HCT116 (cell line): ENCODE results near the gene TNFRSF1A. TPM values are rescaled to one million over a fixed set of nuclear protein-coding genes. Genes with fewer than 3 reads are reported as not detected.

ENCODE experiments used
- ATAC-seq: fragments of 200-7000 bp; cut with Tn5 transposase; 2 replicates; pipeline ENCODE4 v1.9.1; 2020; ENCODE audit warnings: mild to moderate bottlenecking, moderate library complexity
- BruUV-seq: library from RNA; stranded (reverse); fragments of 400-500 nt; replicated peaks from 2 replicates; lab custom pipeline; 2021; lab: Mats Ljungman, UMichigan
- CTCF ChIA-PET: fragments of 300-600 bp; sonication (Branson Sonifier 250); formaldehyde crosslinking; loops from one replicate; lab custom pipeline; 2021; ENCODE audit warnings: antibody characterized with exemption; lab: Charles Lee
- POLR2A ChIA-PET: fragments of 300-600, 350-600 bp; sonication (Branson Sonifier 250); formaldehyde crosslinking; loops from one replicate; lab custom pipeline; 2021; ENCODE audit warnings: antibody characterized with exemption; lab: Charles Lee
- RAD21 ChIA-PET, 2 experiments: fragments of 300-600 bp; sonication (Branson Sonifier 250); formaldehyde crosslinking; loops; one replicate each; lab custom pipeline; 2023; ENCODE audit warnings: low total read pairs in 2 of 2; ENCODE audit not compliant: uncharacterized antibody in 2 of 2, unreplicated experiment in 2 of 2, low non-redundant PET in 1 of 2; lab: Charles Lee
- DNase-seq: peaks from one replicate; pipeline ENCODE4 v3.0.0-alpha.2; 2010; ENCODE audit warnings: low read depth, low spot score
- H2AFZ ChIP-seq: fragments of 200-600 bp; shearing (Covaris generic), sonication (generic); 2 replicates; pipeline ENCODE4 v1.6.1; 2017; ENCODE audit warnings: low read depth, mixed run types, mixed read lengths, antibody characterized with exemption, low read length; ENCODE audit not compliant: poor library complexity, severe bottlenecking
- H3K27ac ChIP-seq: 2 replicates; pipeline ENCODE4 v1.5.1; 2012; ENCODE audit warnings: low read depth, low read length
- H3K27me3 ChIP-seq: fragments of 200-600 bp; sonication (generic); 2 replicates; pipeline ENCODE4 v1.6.1; 2016; ENCODE audit warnings: mixed run types, low read length, mixed read lengths; ENCODE audit not compliant: insufficient read depth
- H3K36me3 ChIP-seq, 2 experiments: fragments of 200-500 bp in 1 of 2; fragments of 200-600 bp in 1 of 2; sonication (Bioruptor generic) in 1 of 2; sonication (generic) in 1 of 2; 2 replicates each; pipeline versions ENCODE4 v1.5.1 to v1.6.1; 2014 to 2016; ENCODE audit warnings: low read length in 2 of 2, inconsistent platforms in 1 of 2, mixed read lengths in 1 of 2, mixed run types in 1 of 2; ENCODE audit not compliant: insufficient read depth in 2 of 2, control insufficient read depth in 1 of 2
- H3K4me1 ChIP-seq, 2 experiments: fragments of 200-600 bp in 1 of 2; sonication (generic) in 1 of 2; 2 replicates each; pipeline versions ENCODE4 v1.5.1 to v1.6.1; 2012 to 2017; ENCODE audit warnings: low read length in 2 of 2, inconsistent platforms in 1 of 2, mild to moderate bottlenecking in 1 of 2, mixed read lengths in 1 of 2, mixed run types in 1 of 2, moderate library complexity in 1 of 2; ENCODE audit not compliant: insufficient read depth in 2 of 2, control insufficient read depth in 1 of 2
- H3K4me2 ChIP-seq: fragments of 200-600 bp; sonication (generic); 2 replicates; pipeline ENCODE4 v1.6.1; 2017; ENCODE audit warnings: mixed run types, low read length, mixed read lengths
- H3K4me3 ChIP-seq, 2 experiments: fragments of 200-600 bp in 1 of 2; sonication (generic) in 1 of 2; replicated peaks in 1 of 2; 2 replicates each; pipeline ENCODE4 v1.5.1; 2011 to 2016; ENCODE audit warnings: low read length in 2 of 2, control low read depth in 1 of 2, low read depth in 1 of 2, mild to moderate bottlenecking in 1 of 2, mixed read lengths in 1 of 2, mixed run types in 1 of 2
- H3K79me2 ChIP-seq: fragments of 200-600 bp; sonication (generic); 2 replicates; pipeline ENCODE4 v1.6.1; 2017; ENCODE audit warnings: mild to moderate bottlenecking, mixed run types, low read length, moderate library complexity, mixed read lengths; ENCODE audit not compliant: insufficient read depth
- H3K9ac ChIP-seq: fragments of 200-600 bp; sonication (generic); 2 replicates; pipeline ENCODE4 v1.6.1; 2016; ENCODE audit warnings: low read length, mixed read lengths
- H3K9me2 ChIP-seq: fragments of 200-600 bp; sonication (generic), shearing (Covaris generic); 2 replicates; pipeline ENCODE4 v1.6.1; 2017; ENCODE audit warnings: mixed run types, mild to moderate bottlenecking, moderate library complexity; ENCODE audit not compliant: insufficient read depth
- H3K9me3 ChIP-seq, 2 experiments: fragments of 200-500 bp in 1 of 2; fragments of 200-600 bp in 1 of 2; sonication (Bioruptor generic) in 1 of 2; sonication (generic) in 1 of 2; 2 replicates each; pipeline ENCODE4 v1.6.1; 2014 to 2017; ENCODE audit warnings: low read length in 2 of 2, mixed read lengths in 2 of 2, inconsistent platforms in 1 of 2, low read depth in 1 of 2, mild to moderate bottlenecking in 1 of 2, mixed run types in 1 of 2, moderate library complexity in 1 of 2; ENCODE audit not compliant: control insufficient read depth in 1 of 2, insufficient read depth in 1 of 2
- H4K20me1 ChIP-seq: fragments of 200-600 bp; sonication (generic), shearing (Covaris generic); 2 replicates; pipeline ENCODE4 v1.6.1; 2017; ENCODE audit warnings: mixed run types, mild to moderate bottlenecking, moderate library complexity; ENCODE audit not compliant: insufficient read depth
- ATF3 ChIP-seq: IDR thresholded peaks from 2 replicates; pipeline ENCODE4 v1.6.1; 2012
- CEBPB ChIP-seq: IDR thresholded peaks from 2 replicates; pipeline ENCODE4 v1.6.1; 2012; ENCODE audit warnings: low read depth
- EGR1 ChIP-seq: IDR thresholded peaks from 2 replicates; pipeline ENCODE4 v1.6.1; 2012; ENCODE audit warnings: low read depth
- ELF1 ChIP-seq: IDR thresholded peaks from 2 replicates; pipeline ENCODE4 v1.6.1; 2012; ENCODE audit warnings: low read depth, borderline replicate concordance
- EZH2 ChIP-seq: fragments of 200-600 bp; sonication (generic); IDR thresholded peaks from 2 replicates; pipeline ENCODE4 v1.6.1; 2017; ENCODE audit warnings: antibody characterized with exemption, mixed run types
- EZH2phosphoT487 ChIP-seq: fragments of 200-600 bp; IDR thresholded peaks from 2 replicates; pipeline ENCODE4 v1.6.1; 2018; ENCODE audit warnings: antibody characterized with exemption, borderline replicate concordance
- FOSL1 ChIP-seq: IDR thresholded peaks from 2 replicates; pipeline ENCODE4 v1.6.1; 2012; ENCODE audit warnings: low read depth
- JUND ChIP-seq: IDR thresholded peaks from 2 replicates; pipeline ENCODE4 v1.6.1; 2012
- POLR2A ChIP-seq: IDR thresholded peaks from 2 replicates; pipeline ENCODE4 v1.7.0; 2011; ENCODE audit warnings: borderline replicate concordance; ENCODE audit not compliant: insufficient read depth, insufficient read length; ENCODE audit errors: extremely low read depth
- POLR2AphosphoS5 ChIP-seq: IDR thresholded peaks from 2 replicates; pipeline ENCODE4 v1.6.1; 2011; ENCODE audit warnings: mild to moderate bottlenecking, low read depth, low read length, moderate library complexity
- SIN3A ChIP-seq: IDR thresholded peaks from 2 replicates; pipeline ENCODE4 v1.6.1; 2012; ENCODE audit warnings: low read depth
- TCF7L2 ChIP-seq: IDR thresholded peaks from 2 replicates; pipeline ENCODE4 v1.7.0; 2011; ENCODE audit warnings: borderline replicate concordance, inconsistent platforms; ENCODE audit not compliant: insufficient read depth, insufficient read length; ENCODE audit errors: extremely low read depth
- ZFX ChIP-seq: fragments of 450-650 bp; IDR thresholded peaks from 2 replicates; pipeline ENCODE4 v1.6.1; 2017
- intact Hi-C: fragments of 100-400 bp; cut with micrococcal nuclease; formaldehyde crosslinking; loops from 2 replicates; pipeline ENCODE4 v1.10.0; 2022
- total RNA-seq: library from RNA; stranded (reverse); gene quantifications from one replicate; pipeline ENCODE4 v1.2.1, GENCODE V29; 2021; ENCODE audit not compliant: unreplicated experiment

TNFRSF1A gene
- total RNA-seq, 1 experiment from 2014 or later, result 129 TPM

DNA sequence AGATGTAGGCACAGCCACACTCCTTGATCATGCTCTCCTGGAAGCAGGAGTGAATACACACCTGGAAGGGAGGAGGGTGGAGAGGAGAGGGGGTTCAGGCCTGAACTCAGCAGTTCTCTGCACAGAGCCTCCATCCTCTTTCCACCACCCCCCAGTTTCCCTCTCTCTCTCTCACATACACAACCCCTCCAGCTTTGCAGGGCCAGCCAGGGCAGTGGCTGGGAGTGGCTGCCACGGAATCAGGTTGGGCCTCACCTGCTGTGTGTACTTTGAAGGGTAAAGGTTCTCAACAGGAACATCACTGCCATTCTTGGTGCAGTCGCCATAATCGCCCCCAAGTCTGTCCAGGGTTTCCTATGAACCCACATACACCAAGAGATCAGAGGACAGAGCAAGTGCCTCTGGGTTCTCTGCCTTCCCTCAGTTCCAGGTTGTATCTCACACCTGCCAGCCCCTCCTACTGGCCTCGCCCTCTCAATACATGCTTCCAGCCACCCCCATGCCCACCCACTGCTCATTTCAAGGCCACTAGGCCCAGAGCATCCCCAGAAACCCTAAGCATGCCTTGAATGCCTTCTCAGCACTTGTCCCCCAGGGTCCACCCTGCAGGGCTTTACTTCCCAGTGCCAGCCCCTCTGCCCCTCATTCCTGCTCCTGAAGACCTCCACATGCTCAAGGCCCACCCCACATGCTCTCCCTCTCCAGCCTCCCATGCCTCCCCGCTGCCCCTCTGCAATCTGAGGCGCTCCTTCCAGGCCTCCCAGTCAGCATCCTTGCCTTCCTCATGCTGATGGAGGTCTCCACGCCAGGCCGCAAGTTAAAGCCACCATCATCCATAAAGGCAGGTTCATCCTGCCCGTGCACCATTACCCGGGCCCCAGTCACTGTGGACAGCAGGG lies 12.9 kb upstream of the TNFRSF1A start:
- no peaks in the 10 kb centered on the region for H4K20me1 ChIP-seq
- no peaks in the 10 kb centered on the region for H3K27me3 ChIP-seq
- no peak overlapping the region for H3K27ac ChIP-seq
- H3K4me1 ChIP-seq, result peaks cover 0 to 8% of the 10 kb centered on the region in 2 experiments; a peak in 3 of 4 replicates
- RAD21 ChIA-PET, result interaction anchor here in 1 of 2 experiments (0.7 to 0.8 kb wide), 2 partner anchors 21 to 29 kb away, joined by 3 read pairs; partner anchors contain the start of gene SCNN1A
- intact Hi-C loops, result no loop called here
- H3K79me2 ChIP-seq, result no peaks in the 10 kb centered on the region
- BruUV-seq, result no TSS peak
- peak; percentile 18; the same call in 1 of the 2 replicates for ATAC-seq
- H3K4me3 ChIP-seq, result no peak overlapping the region
- POLR2A ChIA-PET, result interaction anchor here (1.3 to 1.4 kb wide), 2 partner anchors 9 to 18 kb away, joined by 6 to 8 read pairs; no protein-coding TSS in a partner anchor
- no peak for TF ChIP-seq POLR2A
- TF ChIP-seq SIN3A, result no peak
- no peak for TF ChIP-seq JUND
- no peak for TF ChIP-seq TCF7L2
- no peak for TF ChIP-seq ELF1
- TF ChIP-seq ZFX, result no peak
- no peak for TF ChIP-seq EGR1
- no peak for TF ChIP-seq CEBPB
- TF ChIP-seq EZH2phosphoT487, result no peak
- no peak for TF ChIP-seq ATF3
- no peak for TF ChIP-seq FOSL1
- TF ChIP-seq POLR2AphosphoS5, result no peak
- TF ChIP-seq EZH2, result no peak
- H3K4me2 ChIP-seq, result no peak overlapping the region
- no peak overlapping the region for H3K9ac ChIP-seq
- DNase-seq, result no peak
- H2AFZ ChIP-seq, result no peak overlapping the region
- no peaks in the 10 kb centered on the region for H3K9me3 ChIP-seq
- H3K36me3 ChIP-seq, result peaks cover 3 to 11% of the 10 kb centered on the region in 2 experiments; a peak in 2 of 4 replicates
- CTCF ChIA-PET, result interaction anchor here (0.6 to 1.4 kb wide), 8 partner anchors 9 to 183 kb away, joined by 3 to 9 read pairs (median 3); partner anchors contain the start of gene TNFRSF1A
- H3K9me2 ChIP-seq, result no peaks in the 10 kb centered on the region
